Activated effector memory CD4-positive, alpha-beta T cell treated with anti-CD3 and anti-CD28 coated beads, Interleukin-2, amount 50 U/mL, for 16 hours (primary cell): ENCODE measurements around the gene GRIN2A.

Experiments
- DNase-seq: peaks from one replicate; pipeline ENCODE4 v3.0.0-alpha.2; 2020

GRIN2A gene

DNA sequence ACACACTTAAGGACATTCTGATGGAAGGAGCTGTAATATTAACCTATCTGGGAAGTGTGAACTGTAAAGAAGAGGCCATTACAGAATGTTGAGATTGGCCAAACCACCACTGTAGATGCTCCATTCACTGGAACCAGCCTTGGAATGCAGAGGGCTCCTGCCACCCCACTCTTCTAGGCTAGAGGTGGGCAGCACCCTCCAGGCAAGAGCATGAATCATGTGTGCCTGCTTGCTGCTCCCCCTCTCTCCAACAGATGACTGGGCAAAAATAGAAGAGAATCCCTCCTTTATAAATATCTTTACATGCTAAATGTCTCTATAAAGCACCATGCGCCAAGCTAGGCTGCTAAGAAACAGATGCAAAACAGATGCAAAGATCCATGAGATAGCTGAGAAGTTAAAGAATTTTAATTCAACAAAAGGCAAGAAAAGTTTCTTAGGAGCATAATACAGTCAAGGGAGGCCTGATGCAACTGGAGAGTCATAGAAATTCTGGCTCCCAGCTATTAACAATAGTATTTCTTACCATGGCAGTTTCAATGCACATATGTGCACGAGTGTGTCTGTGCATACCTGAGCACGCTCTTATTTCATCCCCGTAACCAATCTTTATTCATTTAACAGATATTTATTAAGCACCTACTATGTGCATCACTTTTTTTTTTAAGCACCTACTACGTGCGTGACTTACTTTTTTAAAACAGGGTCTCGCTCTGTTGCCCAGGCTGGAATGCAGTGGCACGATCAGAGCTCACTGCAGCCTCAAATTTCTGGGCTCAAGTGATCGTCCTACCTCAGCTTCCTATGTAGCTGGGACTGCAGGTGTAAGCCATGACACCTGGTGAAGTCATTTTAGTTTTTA lies 53.6 kb downstream of the GRIN2A start:
- DNase-seq, result no peak

GRCh38 chr16:10126686-10127085 lies 55.5 kb downstream of the GRIN2A start:
- DNase-seq, result no peak

GRCh38 chr16:10123141-10123540 lies 59.1 kb downstream of the GRIN2A start:
- DNase-seq, result no peak

GRCh38 chr16:10122546-10122945 lies 59.7 kb downstream of the GRIN2A start:
- no peak for DNase-seq

DNA sequence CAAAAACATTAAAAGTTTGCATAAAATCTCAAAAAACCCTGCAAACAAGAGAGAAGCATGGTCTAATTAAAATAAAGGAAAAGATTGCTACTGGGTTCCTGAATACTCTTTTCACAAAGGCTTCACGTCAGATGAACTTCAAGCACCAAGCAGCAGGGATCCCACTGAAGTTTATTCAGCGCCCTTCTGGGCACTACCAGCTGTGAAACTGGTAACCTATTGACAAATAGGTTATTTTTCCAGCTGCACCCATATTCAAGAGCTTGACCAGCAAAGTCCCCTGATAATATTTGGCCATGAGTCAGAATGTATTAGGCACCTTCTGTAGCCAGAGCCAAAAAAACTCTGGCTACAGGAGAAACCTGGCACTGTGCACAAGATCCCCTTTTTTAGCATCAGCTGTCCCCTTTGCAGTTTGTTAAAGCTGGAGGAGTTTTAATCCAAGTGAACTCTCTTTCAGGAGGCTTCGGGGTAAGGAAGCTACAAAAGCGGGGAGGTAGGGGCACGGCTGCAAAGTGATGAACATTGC lies 60.3 kb downstream of the GRIN2A start:
- DNase-seq, result no peak

DNA sequence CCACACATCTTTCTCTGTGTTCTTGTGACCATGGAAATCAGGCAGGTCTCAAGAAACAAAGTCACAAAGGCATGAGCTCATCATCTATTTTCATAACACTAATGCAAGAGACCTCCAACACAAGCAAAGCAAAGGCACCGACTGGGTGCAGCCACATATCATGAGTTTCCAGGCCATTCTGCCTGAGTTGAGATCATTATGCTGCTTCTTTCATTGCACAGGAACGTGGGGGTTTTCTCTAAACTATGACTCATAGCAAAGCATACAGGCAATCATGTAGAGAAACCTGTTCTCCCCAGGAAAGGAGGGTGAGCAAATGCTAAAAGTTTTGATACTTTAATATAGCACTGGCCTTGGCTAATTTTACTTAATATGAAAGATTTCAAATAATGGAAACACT lies 60.7 kb downstream of the GRIN2A start:
- DNase-seq, result no peak

DNA sequence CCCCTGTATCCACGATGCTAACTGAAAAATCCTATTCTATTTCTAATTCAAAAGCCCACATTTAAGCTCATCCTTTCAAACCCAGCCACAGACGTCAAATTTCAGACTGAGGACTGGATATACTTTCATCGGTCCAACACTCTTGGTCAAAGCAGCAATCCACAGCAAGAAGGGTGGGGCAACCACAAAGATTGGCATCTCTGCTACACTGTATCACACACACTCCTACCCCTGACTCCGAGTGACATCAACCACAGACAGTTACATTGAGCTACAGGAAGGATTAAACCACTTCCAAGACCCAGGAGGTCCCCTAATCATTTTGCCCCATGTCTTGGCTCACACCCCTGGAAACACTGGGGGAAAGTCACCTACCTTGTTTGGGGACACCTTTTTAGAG lies 61.3 kb downstream of the GRIN2A start:
- no peak for DNase-seq

- no peak for DNase-seq
Measured at GRCh38 chr16:10114409-10114808, 67.8 kb downstream of the GRIN2A start.

- no peak for DNase-seq
Measured at GRCh38 chr16:10113248-10113647, 69.0 kb downstream of the GRIN2A start.

DNA sequence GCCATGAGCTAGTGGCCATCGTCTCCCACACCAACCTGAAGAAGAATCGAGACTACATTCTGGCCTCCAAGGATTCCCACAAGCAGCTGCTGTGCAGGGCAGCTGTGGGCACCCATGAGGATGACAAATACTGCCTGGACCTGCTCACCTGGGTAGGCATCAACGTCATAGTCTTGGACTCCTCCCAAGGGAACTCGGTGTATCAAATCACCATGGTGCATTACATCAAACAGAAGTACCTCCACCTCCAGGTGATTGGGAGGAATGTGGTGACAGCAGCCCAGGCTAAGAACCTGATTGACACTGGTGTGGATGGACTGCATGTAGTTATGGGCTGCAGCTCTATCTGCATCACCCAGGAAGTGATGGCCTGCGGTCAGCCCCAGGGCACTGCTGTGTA lies 70.2 kb downstream of the GRIN2A start:
- DNase-seq, result no peak

- DNase-seq, result no peak
Measured at GRCh38 chr16:10111156-10111761, 71.0 kb downstream of the GRIN2A start.

- no peak for DNase-seq
Measured at GRCh38 chr16:10110552-10110951, 71.7 kb downstream of the GRIN2A start.

- no peak for DNase-seq
Measured at GRCh38 chr16:10107081-10107480, 75.1 kb downstream of the GRIN2A start.

DNA sequence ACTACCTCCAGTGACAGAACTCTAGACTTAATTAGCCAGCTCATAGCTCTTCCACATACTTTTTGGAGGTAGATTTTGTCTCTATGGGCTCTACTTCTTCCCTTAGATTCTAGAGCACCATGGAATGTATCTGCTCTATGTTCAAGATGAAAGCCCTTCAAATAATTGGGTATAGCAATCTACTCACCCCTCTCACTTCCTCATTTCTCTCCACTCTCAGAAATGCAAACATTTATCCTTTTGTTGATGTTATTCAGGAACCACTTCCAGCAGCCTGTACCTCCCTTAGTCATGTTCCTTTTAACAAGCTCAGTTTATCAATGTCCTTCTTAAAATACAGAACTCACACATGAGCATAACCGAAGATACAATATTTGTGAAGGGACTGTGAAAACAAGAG lies 78.5 kb downstream of the GRIN2A start:
- no peak for DNase-seq

DNA sequence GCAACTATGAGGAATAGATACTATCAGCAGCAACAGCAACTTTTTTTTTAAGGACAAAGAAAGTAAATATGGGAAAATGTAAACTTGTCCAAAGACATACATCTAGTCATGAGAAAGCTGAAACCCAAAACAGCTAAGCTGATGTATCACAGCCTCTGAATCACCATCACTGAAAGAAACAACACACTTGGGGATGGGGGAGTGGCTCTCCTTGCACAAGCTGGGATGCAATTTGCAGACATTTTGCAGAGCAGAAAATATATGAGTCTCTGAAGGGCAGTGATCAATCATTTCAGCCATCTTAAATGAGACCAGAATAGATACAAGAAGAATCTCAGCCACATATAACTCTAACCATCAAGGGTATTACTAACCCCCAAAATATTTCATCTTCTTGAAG lies 79.1 kb downstream of the GRIN2A start:
- no peak for DNase-seq

DNA sequence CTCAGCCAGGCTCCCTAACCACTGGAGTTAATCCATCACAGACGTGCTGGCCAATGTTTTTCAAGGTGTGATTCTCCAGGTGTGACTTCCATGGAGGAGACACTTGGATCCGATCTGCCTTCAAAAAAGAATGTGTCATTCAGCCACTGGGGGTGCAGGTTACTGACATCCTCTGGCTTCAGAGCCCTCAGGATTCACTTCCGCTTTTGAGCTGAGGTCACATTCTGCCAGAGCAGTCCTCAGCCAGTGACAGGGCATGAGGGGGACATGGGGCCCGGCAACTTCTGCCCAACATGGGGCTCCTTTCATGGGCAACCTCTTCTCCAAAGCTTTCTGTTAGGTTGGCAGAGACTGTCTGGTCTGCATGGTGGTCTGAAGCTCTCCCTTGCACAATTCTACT lies 81.4 kb downstream of the GRIN2A start:
- DNase-seq, result no peak

DNA sequence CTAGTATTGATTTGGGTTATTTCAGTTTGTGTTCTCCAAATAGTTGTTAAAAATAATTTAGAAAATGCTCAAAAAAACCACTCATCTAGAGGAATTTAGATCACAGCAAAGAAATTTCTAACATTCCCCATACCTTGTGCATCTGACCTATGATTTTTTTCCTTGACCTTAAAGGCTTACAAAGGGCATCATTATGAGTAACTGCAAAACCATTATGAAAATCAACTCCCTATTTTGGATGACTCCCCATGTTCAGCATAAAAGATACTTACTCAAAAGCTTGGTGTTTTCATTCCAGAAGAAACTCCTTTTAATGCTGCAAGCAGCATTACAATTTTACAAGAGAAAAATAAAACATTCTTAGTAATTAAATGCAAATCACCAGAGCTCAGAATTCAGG lies 83.2 kb downstream of the GRIN2A start:
- DNase-seq, result no peak

GRCh38 chr16:10097271-10097670 lies 85.0 kb downstream of the GRIN2A start:
- no peak for DNase-seq

DNA sequence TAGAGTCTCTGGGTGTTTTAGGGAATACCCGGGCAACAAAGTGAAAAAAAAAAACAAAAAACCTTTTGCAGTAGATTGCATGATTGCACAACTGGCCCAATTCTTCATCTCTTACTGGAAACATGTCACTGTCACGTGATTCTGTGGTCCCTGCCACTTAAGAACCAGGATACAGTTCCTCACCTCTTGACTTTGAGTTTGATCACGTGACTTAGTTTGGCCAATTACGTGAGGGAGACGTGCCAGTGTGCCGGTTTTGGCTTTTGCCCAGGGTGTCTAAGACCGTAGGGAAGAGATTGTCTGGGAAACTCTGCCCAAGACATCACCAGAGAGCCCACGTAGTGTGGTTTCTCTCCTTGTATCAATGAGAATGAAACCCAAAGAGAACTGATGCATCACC lies 88.7 kb downstream of the GRIN2A start:
- DNase-seq, result no peak

- no peak for DNase-seq
Measured at GRCh38 chr16:10090816-10091215, 91.4 kb downstream of the GRIN2A start.

GRCh38 chr16:10088380-10088793 lies 93.8 kb downstream of the GRIN2A start:
- DNase-seq, result no peak

- no peak for DNase-seq
Measured at GRCh38 chr16:10087151-10087550, 95.1 kb downstream of the GRIN2A start.

- no peak for DNase-seq
Measured at GRCh38 chr16:10086620-10087019, 95.6 kb downstream of the GRIN2A start.

DNA sequence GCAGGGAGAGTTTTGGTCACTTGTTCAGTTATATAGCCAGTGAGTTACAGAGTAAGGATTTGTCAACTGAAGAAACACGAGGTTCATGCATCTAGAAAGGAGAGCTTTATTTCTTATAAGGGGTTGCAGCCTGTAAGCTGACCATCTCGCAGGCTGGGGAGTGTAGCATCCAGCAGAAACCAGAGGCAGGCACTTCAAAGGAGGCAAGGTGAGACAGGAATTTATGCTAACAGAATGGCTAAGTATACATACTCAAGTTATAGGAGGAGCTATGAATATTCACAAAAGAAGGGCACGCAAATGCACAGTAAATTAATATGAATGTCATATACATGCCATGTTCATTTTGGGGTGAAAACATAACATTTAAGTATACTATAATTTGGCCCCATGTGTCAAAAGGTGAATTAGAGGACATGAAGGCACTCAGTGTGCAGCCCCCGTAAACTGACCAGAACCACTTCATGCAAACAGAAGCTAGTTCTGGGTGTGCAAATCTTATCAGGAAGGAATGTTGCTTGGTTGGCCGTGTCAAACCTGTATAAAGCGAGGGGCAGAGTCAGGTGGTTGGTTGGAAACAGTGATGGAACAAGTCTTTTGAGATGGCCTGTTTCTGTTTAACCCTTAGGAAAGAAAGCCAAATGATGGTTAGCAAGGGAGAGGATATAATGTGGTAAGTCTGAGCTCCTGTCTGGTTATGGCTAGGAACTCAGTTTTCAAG lies 97.0 kb downstream of the GRIN2A start:
- no peak for DNase-seq
